GM18868 (cell line): Measurements from ENCODE around the gene GATM.
"Not testable (repeated sequence)": the region's sequence is repeated elsewhere in the genome, so short reads cannot be mapped to it uniquely, and the experiment has no call there.

ENCODE experiments used
- ATAC-seq: cut with Tn5 transposase; IDR thresholded peaks from one replicate; pipeline ENCODE4 v1.9.1; 2021; ENCODE audit warnings: mild to moderate bottlenecking, moderate library complexity; ENCODE audit not compliant: unreplicated experiment

The GATM gene

GRCh38 chr15:45314117-45314516 is 64.2 kb downstream of the GATM start:
- ATAC-seq, result not testable (repeated sequence)
